ENCODE results near the gene ANGPTL2.

The ANGPTL2 gene

GRCh38 chr9:127118597-127119319, 3.7 kb downstream of the ANGPTL2 start:
- no peak for TF ChIP-seq CTCF (IDR thresholded peaks at IDR 0.05; ENCODE audit: control insufficient read depth, insufficient read depth, low read depth, low read length, missing control alignments)
- no peak for DNase-seq (ENCODE audit: low read depth)
- no peak overlapping the region for H3K4me3 ChIP-seq (ENCODE audit: control insufficient read depth, low read depth, low read length)

GRCh38 chr9:127117801-127118200, 4.6 kb downstream of the ANGPTL2 start:
- no peak for TF ChIP-seq CTCF (IDR thresholded peaks at IDR 0.05; ENCODE audit: control insufficient read depth, insufficient read depth, low read depth, low read length, missing control alignments)
- no peak for DNase-seq (ENCODE audit: low read depth)
- H3K4me3 ChIP-seq (ENCODE audit: control insufficient read depth, low read depth, low read length), result no peak overlapping the region

- DNase-seq (ENCODE audit: low read depth), result no peak
- no peak overlapping the region for H3K4me3 ChIP-seq (ENCODE audit: control insufficient read depth, low read depth, low read length)
- TF ChIP-seq CTCF (IDR thresholded peaks at IDR 0.05; ENCODE audit: control insufficient read depth, insufficient read depth, low read depth, low read length, missing control alignments), result no peak
Observed at GRCh38 chr9:127116957-127117356, 5.5 kb downstream of the ANGPTL2 start.

GRCh38 chr9:127116088-127116726, 6.2 kb downstream of the ANGPTL2 start:
- TF ChIP-seq CTCF (IDR thresholded peaks at IDR 0.05; ENCODE audit: control insufficient read depth, insufficient read depth, low read depth, low read length, missing control alignments), result no peak
- DNase-seq (ENCODE audit: low read depth), result no peak
- no peak overlapping the region for H3K4me3 ChIP-seq (ENCODE audit: control insufficient read depth, low read depth, low read length)

- no peak overlapping the region for H3K4me3 ChIP-seq (ENCODE audit: control insufficient read depth, low read depth, low read length)
- DNase-seq (ENCODE audit: low read depth), result no peak
- no peak for TF ChIP-seq CTCF (IDR thresholded peaks at IDR 0.05; ENCODE audit: control insufficient read depth, insufficient read depth, low read depth, low read length, missing control alignments)
Observed at GRCh38 chr9:127114606-127115005, 7.8 kb downstream of the ANGPTL2 start.

GRCh38 chr9:127113191-127113972, 9.1 kb downstream of the ANGPTL2 start:
- TF ChIP-seq CTCF (IDR thresholded peaks at IDR 0.05; ENCODE audit: control insufficient read depth, insufficient read depth, low read depth, low read length, missing control alignments), result no peak
- no peak overlapping the region for H3K4me3 ChIP-seq (ENCODE audit: control insufficient read depth, low read depth, low read length)
- DNase-seq (ENCODE audit: low read depth), result no peak

All from AG09309 (cell line).